ENCODE data around the gene SERPINC1. TPM values are rescaled to one million over a fixed set of nuclear protein-coding genes. Genes with fewer than 3 reads are reported as not detected.

Gene SERPINC1
- polyA plus RNA-seq, 4 donors: 0.19 to 1.0 (median 0.89) TPM; not detected in 1

DNA sequence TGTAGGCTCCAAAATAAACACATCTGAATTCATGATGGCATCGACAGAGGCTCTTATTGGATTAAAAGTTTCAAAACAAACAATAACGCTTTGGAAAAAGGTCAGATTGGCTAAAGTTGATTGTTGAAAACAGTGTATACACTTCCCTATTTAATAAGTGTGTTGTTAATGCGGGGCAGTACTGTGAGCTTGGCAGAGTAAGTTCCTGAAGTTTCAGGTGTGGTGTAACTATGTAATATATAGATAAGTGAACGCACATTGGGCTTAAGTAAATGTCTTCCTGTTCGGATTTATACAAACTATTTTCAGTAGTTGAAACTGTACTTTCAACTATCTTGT is 48.1 kb downstream of the SERPINC1 start:
- peak overlapping the region; percentile 71 to 94 (median 79) for H3K4me3 ChIP-seq (ENCODE audit: low read depth in 1 of 3, low read length in 3 of 3)
- no peaks in the 10 kb centered on the region for H3K9me3 ChIP-seq (ENCODE audit: control insufficient read depth in 2 of 2, insufficient read depth in 1 of 2, low read depth in 1 of 2, low read length in 1 of 2)
- H3K4me1 ChIP-seq (ENCODE audit: control insufficient read depth in 3 of 3, insufficient read depth in 2 of 3, low read depth in 1 of 3, low read length in 2 of 3): peaks cover 3 to 17% (median 10%) of the 10 kb centered on the region in 3 donors
- WGBS, 3 donors: 1 to 2% (median 1%) methylated on average over 5 of the region's 5 CpGs
- FAIRE-seq (no peak), DNase-seq (no peak)
- peak overlapping the region; percentile 97 to 99 (median 98) for H3K27ac ChIP-seq (ENCODE audit: low read depth in 1 of 3, low read length in 2 of 3)
- H3K36me3 ChIP-seq (ENCODE audit: control insufficient read depth in 3 of 3, insufficient read depth in 2 of 3, low read depth in 1 of 3, low read length in 3 of 3): peaks cover 2 to 19% (median 4%) of the 10 kb centered on the region in 3 donors
- H3K27me3 ChIP-seq (ENCODE audit: control insufficient read depth in 3 of 3, insufficient read depth in 3 of 3, low read length in 3 of 3): no peaks in the 10 kb centered on the region

GRCh38 chr1:173868266-173869020 is 48.7 kb downstream of the SERPINC1 start, which contains the start of gene ZBTB37:
TSS of gene ZBTB37 (plus strand) at chr1:173868380. CDS start at chr1:173870226, 1,846 bp downstream.
- WGBS, 3 donors: 0 to 1% (median 1%) methylated on average over 42 to 53 of the region's 53 CpGs
- DNase-seq: peak; percentile 96 to 97
- no peak for FAIRE-seq

DNA sequence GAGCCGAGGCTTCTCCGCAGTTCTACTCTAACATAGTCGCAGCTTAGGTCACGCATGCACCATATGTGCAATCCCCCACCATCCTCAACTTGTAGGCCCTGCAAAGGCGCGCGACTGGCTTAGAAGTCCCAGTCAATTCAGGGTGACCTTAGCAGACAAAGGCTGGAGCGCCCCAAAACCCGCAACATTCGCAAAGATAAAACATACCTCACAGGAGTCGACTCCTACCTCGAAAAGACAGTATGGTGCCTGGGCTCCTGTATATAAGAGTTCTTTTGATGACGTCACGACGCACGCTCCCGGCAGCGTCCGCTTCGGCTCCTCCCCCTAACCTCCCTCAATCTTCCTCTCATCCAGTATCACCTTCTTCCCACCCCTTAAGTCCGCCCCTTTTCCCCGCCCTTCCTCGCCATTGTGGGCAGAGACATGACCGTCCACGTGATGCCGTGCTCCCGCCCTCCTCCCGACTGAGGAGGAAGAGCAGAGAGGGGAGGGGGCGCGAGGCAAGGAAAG is 49.3 kb downstream of the SERPINC1 start, which contains the start of gene GAS5:
Gene GAS5, minus strand, starts transcription at position 237 of the 513 bp plus-strand sequence.
- 0 to 1% (median 0%) methylated on average over 22 to 30 of the region's 30 CpGs for WGBS, 3 donors
- Histone ChIP-seq H3K36me3 (ENCODE audit: control insufficient read depth in 3 of 3, insufficient read depth in 2 of 3, low read depth in 1 of 3, low read length in 3 of 3) (peaks cover 2 to 23% (median 13%) of the 10 kb centered on the region in 3 donors), H3K4me3 (ENCODE audit: low read depth in 1 of 3, low read length in 3 of 3) (peak within 1 kb of the TSS; percentile 71 to 94 (median 79)), H3K27ac (ENCODE audit: low read depth in 1 of 3, low read length in 2 of 3) (peak within 1 kb of the TSS; percentile 97 to 99 (median 98)), H3K27me3 (ENCODE audit: control insufficient read depth in 3 of 3, insufficient read depth in 3 of 3, low read length in 3 of 3) (no peaks in the 10 kb centered on the region), H3K9me3 (ENCODE audit: control insufficient read depth in 2 of 2, insufficient read depth in 1 of 2, low read depth in 1 of 2, low read length in 1 of 2) (no peaks in the 10 kb centered on the region), H3K4me1 (ENCODE audit: control insufficient read depth in 3 of 3, insufficient read depth in 2 of 3, low read depth in 1 of 3, low read length in 2 of 3) (peaks cover 3 to 17% (median 10%) of the 10 kb centered on the region in 3 donors)
- DNase-seq: peak; percentile 100
- no peak for FAIRE-seq

More at GRCh38 chr1:173868266-173869020, 48.7 kb downstream of the SERPINC1 start, which contains the start of gene ZBTB37:
- H3K36me3 ChIP-seq (ENCODE audit: control insufficient read depth in 3 of 3, insufficient read depth in 2 of 3, low read depth in 1 of 3, low read length in 3 of 3): peaks cover 2 to 20% (median 7%) of the 10 kb centered on the region in 3 donors
- peaks cover 3 to 17% (median 10%) of the 10 kb centered on the region in 3 donors for H3K4me1 ChIP-seq (ENCODE audit: control insufficient read depth in 3 of 3, insufficient read depth in 2 of 3, low read depth in 1 of 3, low read length in 2 of 3)
- H3K27ac ChIP-seq (ENCODE audit: low read depth in 1 of 3, low read length in 2 of 3): peak within 1 kb of the TSS; percentile 97 to 99 (median 98)
- no peaks in the 10 kb centered on the region for H3K27me3 ChIP-seq (ENCODE audit: control insufficient read depth in 3 of 3, insufficient read depth in 3 of 3, low read length in 3 of 3)
- H3K9me3 ChIP-seq (ENCODE audit: control insufficient read depth in 2 of 2, insufficient read depth in 1 of 2, low read depth in 1 of 2, low read length in 1 of 2): no peaks in the 10 kb centered on the region
- peak within 1 kb of the TSS; percentile 71 to 94 (median 79) for H3K4me3 ChIP-seq (ENCODE audit: low read depth in 1 of 3, low read length in 3 of 3)

GRCh38 chr1:173867141-173867752 is 49.9 kb downstream of the SERPINC1 start:
- WGBS, 3 donors: 1 to 2% (median 2%) methylated on average over 32 of the region's 32 CpGs
- FAIRE-seq: no peak
- peaks cover 3 to 17% (median 10%) of the 10 kb centered on the region in 3 donors for H3K4me1 ChIP-seq (ENCODE audit: control insufficient read depth in 3 of 3, insufficient read depth in 2 of 3, low read depth in 1 of 3, low read length in 2 of 3)

GRCh38 chr1:173866413-173867115 is 50.6 kb downstream of the SERPINC1 start:
- no peaks in the 10 kb centered on the region for H3K9me3 ChIP-seq (ENCODE audit: control insufficient read depth in 2 of 2, insufficient read depth in 1 of 2, low read depth in 1 of 2, low read length in 1 of 2)
- peaks cover 6 to 32% (median 16%) of the 10 kb centered on the region in 3 donors for H3K36me3 ChIP-seq (ENCODE audit: control insufficient read depth in 3 of 3, insufficient read depth in 2 of 3, low read depth in 1 of 3, low read length in 3 of 3)
- H3K4me3 ChIP-seq (ENCODE audit: low read depth in 1 of 3, low read length in 3 of 3): peak overlapping the region; percentile 49 to 94 (median 57)
- peaks cover 3 to 17% (median 10%) of the 10 kb centered on the region in 3 donors for H3K4me1 ChIP-seq (ENCODE audit: control insufficient read depth in 3 of 3, insufficient read depth in 2 of 3, low read depth in 1 of 3, low read length in 2 of 3)
- 2 to 12% (median 4%) methylated on average over 2 of the region's 2 CpGs for WGBS, 3 donors
- FAIRE-seq (no peak), DNase-seq (peak in 1 of 2 donors; percentile 21)
- no peaks in the 10 kb centered on the region for H3K27me3 ChIP-seq (ENCODE audit: control insufficient read depth in 3 of 3, insufficient read depth in 3 of 3, low read length in 3 of 3)
- peak overlapping the region in 2 of 3 donors; percentile 37 to 81 for H3K27ac ChIP-seq (ENCODE audit: low read depth in 1 of 3, low read length in 2 of 3)

More at GRCh38 chr1:173867141-173867752, 49.9 kb downstream of the SERPINC1 start:
- peak overlapping the region; percentile 69 to 84 (median 81) for H3K27ac ChIP-seq (ENCODE audit: low read depth in 1 of 3, low read length in 2 of 3)
- H3K27me3 ChIP-seq (ENCODE audit: control insufficient read depth in 3 of 3, insufficient read depth in 3 of 3, low read length in 3 of 3): no peaks in the 10 kb centered on the region
- H3K9me3 ChIP-seq (ENCODE audit: control insufficient read depth in 2 of 2, insufficient read depth in 1 of 2, low read depth in 1 of 2, low read length in 1 of 2): no peaks in the 10 kb centered on the region
- DNase-seq: peak in 1 of 2 donors; percentile 15
- H3K4me3 ChIP-seq (ENCODE audit: low read depth in 1 of 3, low read length in 3 of 3): peak overlapping the region; percentile 49 to 94 (median 57)
- H3K36me3 ChIP-seq (ENCODE audit: control insufficient read depth in 3 of 3, insufficient read depth in 2 of 3, low read depth in 1 of 3, low read length in 3 of 3): peaks cover 6 to 28% (median 16%) of the 10 kb centered on the region in 3 donors

DNA sequence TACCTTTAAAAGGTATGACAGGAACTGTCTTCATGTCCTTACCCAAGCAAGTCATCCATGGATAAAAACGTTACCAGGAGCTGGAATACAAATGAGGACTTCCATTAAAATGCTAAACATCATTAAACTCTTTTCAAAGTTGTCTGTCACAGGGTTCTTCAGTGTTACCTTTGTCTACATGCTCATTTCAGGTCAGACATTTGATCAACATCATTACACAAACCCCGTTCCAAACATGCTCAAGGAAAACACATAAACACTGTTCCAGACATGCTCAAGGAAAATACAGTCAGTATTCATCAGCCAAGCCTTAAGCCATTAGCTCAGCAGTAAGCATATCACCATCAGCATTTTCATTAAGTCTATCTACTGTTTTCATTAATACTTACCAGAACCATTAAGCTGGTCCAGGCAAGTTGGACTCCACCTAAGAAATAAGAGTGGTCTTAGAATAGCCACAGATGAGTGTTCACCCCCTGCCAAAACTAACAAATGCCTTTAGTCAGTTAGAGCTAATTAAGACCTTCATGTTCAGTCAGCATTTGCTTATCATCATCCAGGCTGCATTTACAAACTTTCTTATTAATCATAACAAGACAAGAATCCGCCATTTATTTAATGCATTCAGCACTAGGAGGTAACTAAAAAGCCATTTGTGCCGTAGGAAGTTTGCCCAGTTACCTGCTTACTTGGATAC is 51.5 kb downstream of the SERPINC1 start:
- Histone ChIP-seq H3K27me3 (ENCODE audit: control insufficient read depth in 3 of 3, insufficient read depth in 3 of 3, low read length in 3 of 3) (no peaks in the 10 kb centered on the region), H3K27ac (ENCODE audit: low read depth in 1 of 3, low read length in 2 of 3) (peak overlapping the region in 2 of 3 donors; percentile 19 to 43), H3K4me3 (ENCODE audit: low read depth in 1 of 3, low read length in 3 of 3) (peak overlapping the region in 1 of 3 donors; percentile 94), H3K36me3 (ENCODE audit: control insufficient read depth in 3 of 3, insufficient read depth in 2 of 3, low read depth in 1 of 3, low read length in 3 of 3) (peaks cover 6 to 34% (median 16%) of the 10 kb centered on the region in 3 donors), H3K9me3 (ENCODE audit: control insufficient read depth in 2 of 2, insufficient read depth in 1 of 2, low read depth in 1 of 2, low read length in 1 of 2) (no peaks in the 10 kb centered on the region), H3K4me1 (ENCODE audit: control insufficient read depth in 3 of 3, insufficient read depth in 2 of 3, low read depth in 1 of 3, low read length in 2 of 3) (peaks cover 0 to 14% (median 8%) of the 10 kb centered on the region in 3 donors)
- WGBS, 3 donors: 5 to 22% (median 11%) methylated on average over 4 of the region's 4 CpGs
- FAIRE-seq: no peak
- no peak for DNase-seq

DNA sequence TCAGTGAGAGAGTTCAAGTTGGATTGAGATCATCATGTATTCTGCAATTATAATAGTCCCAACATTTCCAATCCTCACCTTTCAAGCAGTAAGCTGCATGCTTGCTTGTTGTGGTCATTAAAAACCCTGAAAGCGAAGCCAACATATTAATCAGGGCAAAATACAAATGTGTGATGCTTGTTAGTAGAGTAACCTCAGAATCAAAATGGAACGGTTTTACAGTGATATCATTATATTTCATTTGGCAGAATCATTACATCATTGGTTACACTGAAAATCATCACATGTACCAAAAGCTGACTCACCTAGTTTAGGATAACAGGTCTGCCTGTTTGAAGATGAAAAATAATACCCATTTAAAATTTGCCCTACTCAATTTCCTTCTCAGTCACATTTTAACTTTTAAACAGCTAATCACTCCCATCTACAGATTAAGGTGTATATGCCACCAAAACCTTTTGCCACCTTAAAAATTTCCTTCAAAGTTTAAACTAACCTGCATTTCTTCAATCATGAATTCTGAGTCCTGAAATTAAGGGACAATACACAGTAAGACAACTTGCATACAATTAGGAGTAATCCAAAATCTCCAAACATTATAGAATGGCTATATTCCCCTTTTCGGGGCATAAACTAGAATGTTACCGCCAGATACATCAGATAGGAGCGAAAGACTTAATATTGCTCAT is 52.8 kb downstream of the SERPINC1 start:
- FAIRE-seq (no peak), DNase-seq (no peak)
- Histone ChIP-seq H3K4me3 (ENCODE audit: low read depth in 1 of 3, low read length in 3 of 3) (peak overlapping the region in 1 of 3 donors; percentile 8), H3K27me3 (ENCODE audit: control insufficient read depth in 3 of 3, insufficient read depth in 3 of 3, low read length in 3 of 3) (no peaks in the 10 kb centered on the region), H3K36me3 (ENCODE audit: control insufficient read depth in 3 of 3, insufficient read depth in 2 of 3, low read depth in 1 of 3, low read length in 3 of 3) (peaks cover 6 to 34% (median 16%) of the 10 kb centered on the region in 3 donors), H3K9me3 (ENCODE audit: control insufficient read depth in 2 of 2, insufficient read depth in 1 of 2, low read depth in 1 of 2, low read length in 1 of 2) (no peaks in the 10 kb centered on the region), H3K4me1 (ENCODE audit: control insufficient read depth in 3 of 3, insufficient read depth in 2 of 3, low read depth in 1 of 3, low read length in 2 of 3) (peaks cover 0 to 6% (median 5%) of the 10 kb centered on the region in 3 donors), H3K27ac (ENCODE audit: low read depth in 1 of 3, low read length in 2 of 3) (peak overlapping the region in 1 of 3 donors; percentile 15)
- WGBS, 3 donors: 64 to 75% (median 70%) methylated on average over 5 of the region's 5 CpGs
